PC-3 (cell line): ENCODE results near the gene MSMB.

Experiments
- CTCF ChIP-seq: fragments of 300-600 bp; sonication (generic); conservative IDR thresholded peaks from 2 replicates; pipeline ENCODE4 v1.5.1; 2017; ENCODE audit warnings: antibody characterized with exemption, low read depth, mild to moderate bottlenecking, low read length
- EZH2 ChIP-seq: fragments of 300-600 bp; sonication (generic); IDR thresholded peaks from one replicate; pipeline ENCODE4 v1.6.1; 2017; ENCODE audit warnings: antibody characterized with exemption, mild to moderate bottlenecking, low read length; ENCODE audit not compliant: unreplicated experiment

GRCh38 chr10:46016190-46016589, 29.9 kb downstream of the MSMB start:
- TF ChIP-seq EZH2 (no peak), CTCF (no peak)
